Caco-2 (cell line): ENCODE results near the gene MSH3. TPM values are rescaled to one million over a fixed set of nuclear protein-coding genes. Genes with fewer than 3 reads are reported as not detected.
"Not testable (repeated sequence)": the region's sequence is repeated elsewhere in the genome, so short reads cannot be mapped to it uniquely, and the experiment has no call there.

Experiments used
- BruUV-seq: library from RNA; stranded (reverse); fragments of 400-500 nt; replicated peaks from 2 replicates; lab custom pipeline; 2021; lab: Mats Ljungman, UMichigan
- CTCF ChIA-PET: fragments of 300-600 bp; sonication (Branson Sonifier 250); formaldehyde crosslinking; loops from one replicate; lab custom pipeline; 2022; ENCODE audit warnings: antibody characterized with exemption; lab: Charles Lee
- POLR2A ChIA-PET: fragments of 300-600 bp; sonication (Branson Sonifier 250); formaldehyde crosslinking; loops from one replicate; lab custom pipeline; 2022; ENCODE audit warnings: antibody characterized with exemption; lab: Charles Lee
- DNase-seq, 2 experiments: peaks; one replicate each; pipeline versions ENCODE4 v3.0.0 to v3.0.0-alpha.2; 2020 to 2022
- H3K27me3 ChIP-seq: replicated peaks from 2 replicates; pipeline ENCODE4 v1.6.0; 2011; ENCODE audit warnings: low read length; ENCODE audit not compliant: control insufficient read depth, insufficient read depth
- H3K36me3 ChIP-seq: 2 replicates; pipeline ENCODE4 v1.5.1; 2011; ENCODE audit warnings: low read length; ENCODE audit not compliant: control insufficient read depth, insufficient read depth
- H3K4me1 ChIP-seq: fragments of 250-450 bp; sonication (Bioruptor Pico); 2 replicates; pipeline ENCODE4 v1.5.1; 2020; ENCODE audit warnings: mild to moderate bottlenecking
- H3K4me3 ChIP-seq: 2 replicates; pipeline ENCODE4 v1.5.1; 2011; ENCODE audit warnings: low read depth, mild to moderate bottlenecking, control low read depth, low read length
- H3K9me3 ChIP-seq: fragments of 250-450 bp; sonication (Bioruptor Pico); 2 replicates; pipeline ENCODE4 v1.5.1; 2020; ENCODE audit warnings: mild to moderate bottlenecking, moderate library complexity
- H3K27ac Mint-ChIP-seq: one replicate; pipeline ENCODE4 v1.8.0; 2022; ENCODE audit warnings: mixed read lengths; ENCODE audit not compliant: unreplicated experiment
- H3K27me3 Mint-ChIP-seq: one replicate; pipeline ENCODE4 v1.8.0; 2022; ENCODE audit warnings: mixed read lengths; ENCODE audit not compliant: insufficient read depth, unreplicated experiment
- H3K36me3 Mint-ChIP-seq: one replicate; pipeline ENCODE4 v1.8.0; 2022; ENCODE audit warnings: mild to moderate bottlenecking, mixed read lengths; ENCODE audit not compliant: insufficient read depth, unreplicated experiment
- H3K4me1 Mint-ChIP-seq: one replicate; pipeline ENCODE4 v1.8.0; 2022; ENCODE audit warnings: low read depth, mixed read lengths; ENCODE audit not compliant: unreplicated experiment
- H3K4me3 Mint-ChIP-seq: one replicate; pipeline ENCODE4 v1.8.0; 2022; ENCODE audit warnings: mild to moderate bottlenecking, moderate library complexity, mixed read lengths; ENCODE audit not compliant: unreplicated experiment
- H3K9me3 Mint-ChIP-seq: one replicate; pipeline ENCODE4 v1.8.0; 2022; ENCODE audit warnings: mixed read lengths; ENCODE audit not compliant: unreplicated experiment
- CTCF ChIP-seq, 2 experiments: fragments of 200-600 bp in 1 of 2; IDR thresholded peaks; 1 replicate in 1 of 2; 2 replicates in 1 of 2; pipeline versions ENCODE4 v1.5.1 to v1.8.0; 2011 to 2022; ENCODE audit warnings: antibody characterized with exemption in 1 of 2, control low read depth in 1 of 2, inconsistent platforms in 1 of 2, low read depth in 1 of 2, low read length in 1 of 2, mild to moderate bottlenecking in 1 of 2, moderate library complexity in 1 of 2; ENCODE audit not compliant: insufficient read depth in 1 of 2, severe bottlenecking in 1 of 2, unreplicated experiment in 1 of 2
- intact Hi-C: fragments of 100-400 bp; cut with micrococcal nuclease; formaldehyde crosslinking; loops from one replicate; pipeline ENCODE4 v1.10.0; 2022; ENCODE audit not compliant: unreplicated experiment
- total RNA-seq: library from RNA; stranded (reverse); gene quantifications from 2 replicates; pipeline ENCODE4 v1.2.3, GENCODE V29; 2022

The MSH3 gene
- total RNA-seq, 1 experiment from 2014 or later = 17.1 TPM

- no peak for DNase-seq
- no peak overlapping the region for H3K27ac Mint-ChIP-seq
- Histone ChIP-seq H3K4me3 (no peak overlapping the region), H3K27me3 (no peaks in the 10 kb centered on the region), H3K4me1 (peaks cover 36% of the 10 kb centered on the region), H3K36me3 (peaks cover 1% of the 10 kb centered on the region; the same call in 1 of the 2 replicates), H3K9me3 (no peaks in the 10 kb centered on the region)
- H3K9me3 Mint-ChIP-seq = peaks cover 10% of the 10 kb centered on the region
- no TSS peak for BruUV-seq
- no peak for TF ChIP-seq CTCF (IDR thresholded peaks at IDR 0.05; ENCODE audit: insufficient read depth in 1 of 2, low read depth in 1 of 2, low read length in 1 of 2, severe bottlenecking in 1 of 2, unreplicated experiment in 1 of 2)
- POLR2A ChIA-PET = no interaction called here
- H3K4me1 Mint-ChIP-seq = peaks cover 33% of the 10 kb centered on the region
- H3K27me3 Mint-ChIP-seq = no peaks in the 10 kb centered on the region
- CTCF ChIA-PET = no interaction called here
- peaks cover 5% of the 10 kb centered on the region for H3K36me3 Mint-ChIP-seq
- intact Hi-C loops = no loop called here
- no peak overlapping the region for H3K4me3 Mint-ChIP-seq
Observed at GRCh38 chr5:80881726-80882125, 227.3 kb downstream of the MSH3 start.

- intact Hi-C loops, H3K4me3 Mint-ChIP-seq, CTCF ChIA-PET: not testable (repeated sequence)
Observed at GRCh38 chr5:80883390-80883789, 228.9 kb downstream of the MSH3 start.

DNA sequence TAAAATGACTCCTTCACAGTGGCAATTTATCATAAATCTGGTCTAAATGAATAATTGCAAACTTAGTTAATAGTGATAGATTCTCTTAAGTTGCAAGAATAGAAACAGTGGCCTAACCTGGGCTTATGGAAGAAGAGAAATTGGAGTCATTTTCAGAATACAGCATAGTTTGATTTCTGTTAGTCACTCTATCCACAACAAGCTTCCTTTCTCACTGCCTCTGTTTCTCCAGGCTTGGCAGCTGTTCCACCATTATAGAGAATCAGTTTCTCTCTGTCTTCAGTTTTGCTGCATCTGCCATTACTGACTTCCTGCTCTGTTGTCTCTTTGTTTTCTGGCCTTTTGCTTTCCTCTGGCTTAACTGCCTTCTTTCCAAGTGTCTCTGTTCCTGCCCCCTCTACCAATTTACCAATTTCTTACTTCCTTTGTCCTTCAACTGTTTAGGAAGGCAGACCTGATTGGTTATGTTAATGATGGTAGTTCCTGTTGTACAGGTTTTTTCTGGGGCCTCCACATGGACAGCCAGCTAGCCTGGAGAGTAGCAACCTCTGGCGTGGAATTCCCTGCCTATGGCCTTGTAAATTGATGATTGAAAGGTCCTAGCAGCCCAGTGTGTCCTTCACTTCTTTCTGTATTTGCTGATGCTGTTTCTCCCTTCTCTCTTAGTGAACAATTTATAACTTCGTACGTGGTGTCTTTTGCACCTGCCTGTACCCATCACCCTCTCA lies 229.8 kb downstream of the MSH3 start:
- Histone ChIP-seq H3K9me3 (no peaks in the 10 kb centered on the region), H3K4me3 (no peak overlapping the region), H3K27me3 (no peaks in the 10 kb centered on the region), H3K36me3 (peaks cover 1% of the 10 kb centered on the region; the same call in 1 of the 2 replicates), H3K4me1 (peaks cover 29% of the 10 kb centered on the region)
- peak; percentile 33 to 49 for DNase-seq
- H3K36me3 Mint-ChIP-seq = peaks cover 5% of the 10 kb centered on the region
- no peak for TF ChIP-seq CTCF (IDR thresholded peaks at IDR 0.05; ENCODE audit: insufficient read depth in 1 of 2, low read depth in 1 of 2, low read length in 1 of 2, severe bottlenecking in 1 of 2, unreplicated experiment in 1 of 2)
- H3K4me3 Mint-ChIP-seq = peak overlapping the region; percentile 3
- H3K27ac Mint-ChIP-seq = peak overlapping the region; percentile 66
- ChIA-PET CTCF (no interaction called here), POLR2A (no interaction called here)
- H3K27me3 Mint-ChIP-seq = no peaks in the 10 kb centered on the region
- no TSS peak for BruUV-seq
- intact Hi-C loops = loop anchor here (2.0 kb wide), 1 partner anchor 21 kb away; no protein-coding TSS in a partner anchor
- peaks cover 20% of the 10 kb centered on the region for H3K9me3 Mint-ChIP-seq
- peaks cover 33% of the 10 kb centered on the region for H3K4me1 Mint-ChIP-seq

More at GRCh38 chr5:80883390-80883789, 228.9 kb downstream of the MSH3 start:
- H3K9me3 Mint-ChIP-seq = peaks cover 17% of the 10 kb centered on the region
- H3K36me3 ChIP-seq, H3K9me3 ChIP-seq, POLR2A ChIA-PET, H3K27me3 Mint-ChIP-seq, H3K27ac Mint-ChIP-seq, BruUV-seq, DNase-seq, H3K36me3 Mint-ChIP-seq, H3K4me3 ChIP-seq, H3K27me3 ChIP-seq: not testable (repeated sequence)
- peaks cover 33% of the 10 kb centered on the region for H3K4me1 Mint-ChIP-seq
- peaks cover 29% of the 10 kb centered on the region for H3K4me1 ChIP-seq
